ENCODE data around the gene ALX3. TPM values are rescaled to one million over a fixed set of nuclear protein-coding genes. Genes with fewer than 3 reads are reported as not detected.
A peak's percentile ranks its signal among the peaks of the same experiment; 100 is the strongest.

ALX3 gene
- total and polyA plus RNA-seq, 2 of the 8 experiments (the other 6 are each of a cell fraction or from before 2014, with no cell fraction given): 0.20 TPM; not detected in 1

- H3K79me1 ChIP-seq (ENCODE audit: low read depth, low read length): no peaks in the 10 kb centered on the region
- H3K4me3 ChIP-seq (ENCODE audit: extremely low read depth in 1 of 4, insufficient read depth in 2 of 4, low read depth in 3 of 4, low read length in 4 of 4): no peak overlapping the region
- H3K27me3 ChIP-seq (replicated peaks in 1 of 4; ENCODE audit: control insufficient read depth in 3 of 4, extremely low read depth in 1 of 4, insufficient read depth in 3 of 4, low read length in 3 of 4): peaks cover 44 to 63% (median 52%) of the 10 kb centered on the region in 4 experiments
- peaks cover 2 to 4% of the 10 kb centered on the region in 2 experiments for H4K20me1 ChIP-seq (replicated peaks in 1 of 2; ENCODE audit: control insufficient read depth in 1 of 2, insufficient read depth in 2 of 2, low read length in 2 of 2)
- no peak overlapping the region for H3K9ac ChIP-seq (replicated peaks in 1 of 4; ENCODE audit: extremely low read depth in 1 of 4, low read depth in 3 of 4, low read length in 3 of 4)
- no peak overlapping the region for H3K56ac ChIP-seq (replicated peaks; ENCODE audit: insufficient read length, low read depth, low read length)
- TF ChIP-seq TAF1 (IDR thresholded peaks at IDR 0.05; ENCODE audit: low read depth, low read length) (no peak), SIN3A (conservative IDR thresholded peaks at IDR 0.05 in 1 of 2, IDR thresholded peaks at IDR 0.05 in 1 of 2; ENCODE audit: low read depth in 1 of 2, low read length in 2 of 2) (no peak)
- peaks cover 8% of the 10 kb centered on the region; the same call in 1 of the 2 replicates for H3K23me2 ChIP-seq (ENCODE audit: low read depth, low read length)
- H3K36me3 ChIP-seq (ENCODE audit: control insufficient read depth in 2 of 4, insufficient read depth in 4 of 4, low read length in 3 of 4): peaks cover 0 to 7% (median 0%) of the 10 kb centered on the region in 4 experiments; a peak in 1 of 8 replicates
- 95% methylated on average over 5 of the region's 5 CpGs; no CpG with 5 or more reads in 1 of the 2 experiments for WGBS, 2 experiments (ENCODE audit: extremely low coverage in 1 of 2, insufficient coverage in 1 of 2, insufficient read length in 1 of 2, insufficient replicate concordance in 2 of 2, low coverage in 1 of 2, low lambda C conversion rate in 2 of 2, missing lambda C conversion rate in 1 of 2)
- DNase-seq (ENCODE audit: low read depth in 1 of 2, low spot score in 2 of 2) (no peak), FAIRE-seq (no peak)
- H3K18ac ChIP-seq (ENCODE audit: extremely low read depth, low read length): no peak overlapping the region
- no peak overlapping the region for H2BK120ac ChIP-seq (replicated peaks; ENCODE audit: low read depth, low read length)
- H3K79me2 ChIP-seq (ENCODE audit: control insufficient read depth in 1 of 2, insufficient read depth in 2 of 2, low read length in 2 of 2): no peaks in the 10 kb centered on the region
- H4K8ac ChIP-seq (ENCODE audit: extremely low read depth, insufficient read depth, low read length): no peak overlapping the region
- no peak overlapping the region for H3K27ac ChIP-seq (ENCODE audit: low read depth, low read length)
- H3K4ac ChIP-seq (replicated peaks; ENCODE audit: insufficient read length, low read depth, low read length): no peak overlapping the region
- ChIA-PET CTCF (ENCODE audit: partially characterized antibody) (interaction anchor here (0.9 to 52.4 kb wide), 8 partner anchors 8 to 415 kb away, joined by 3 to 1450 read pairs (median 4); partner anchors contain the start of genes ALX3, STRIP1 and UBL4B), POLR2A (ENCODE audit: partially characterized antibody) (interaction anchor here (0.8 to 3.1 kb wide), 8 partner anchors 9 to 47 kb away, joined by 3 to 11 read pairs (median 3); partner anchors contain the start of gene STRIP1)
- H4K5ac ChIP-seq (ENCODE audit: insufficient read length, low read depth, low read length): no peak overlapping the region
- H4K91ac ChIP-seq (replicated peaks; ENCODE audit: insufficient read length, low read length): no peak overlapping the region
- H2BK5ac ChIP-seq (ENCODE audit: low read depth, low read length): no peak overlapping the region
- peak overlapping the region; percentile 88; the same call in 1 of the 2 replicates for H2BK15ac ChIP-seq (ENCODE audit: low read length)
- no peak overlapping the region for H3K23ac ChIP-seq (ENCODE audit: insufficient read length)
- H3K4me1 ChIP-seq (replicated peaks in 1 of 4; ENCODE audit: control insufficient read depth in 3 of 4, insufficient read depth in 4 of 4, low read length in 3 of 4): peaks cover 0 to 12% (median 8%) of the 10 kb centered on the region in 4 experiments; a peak in 6 of 7 replicates
- no peak overlapping the region for H3K14ac ChIP-seq (ENCODE audit: insufficient read length)
- H2AK5ac ChIP-seq (ENCODE audit: low read depth, low read length): 0 out of 2 replicates have a peak overlapping the region, but pooled peaks have one; percentile 53
- H2BK12ac ChIP-seq (ENCODE audit: low read depth, low read length): no peak overlapping the region
- H2BK20ac ChIP-seq (ENCODE audit: low read length): no peak overlapping the region
- H3K4me2 ChIP-seq (ENCODE audit: insufficient read depth in 1 of 2, low read depth in 2 of 2, low read length in 2 of 2): no peak overlapping the region
- no peaks in the 10 kb centered on the region for H3K9me3 ChIP-seq (ENCODE audit: insufficient read depth in 2 of 2, low read depth in 1 of 2, low read length in 1 of 2)
- no peak overlapping the region for H2AFZ ChIP-seq (ENCODE audit: low read length)
Measured at GRCh38 chr1:110081061-110081460, 10.6 kb upstream of the ALX3 start.

Data from H1 (cell line).